ENCODE data around the gene FCMR.

FCMR gene

GRCh38 chr1:206897175-206897574 is 24.6 kb downstream of the FCMR start, which contains the start of gene IL24:
Gene IL24, plus strand, starts transcription at chr1:206897443. Its CDS starts 390 bp downstream, at chr1:206897833.
- Histone ChIP-seq H3K4me3 (ENCODE audit: low read depth, low read length, poor library complexity, severe bottlenecking) (no peak within 1 kb of the TSS), H3K9me3 (ENCODE audit: low read length) (no peaks in the 10 kb centered on the region), H3K79me2 (ENCODE audit: insufficient read depth, low read length) (no peaks in the 10 kb centered on the region), H3K4me1 (ENCODE audit: insufficient read depth, low read length, severe bottlenecking) (no peaks in the 10 kb centered on the region), H3K27ac (ENCODE audit: low read depth, low read length, poor library complexity, severe bottlenecking) (no peak within 1 kb of the TSS), H3K9ac (ENCODE audit: low read length) (no peak within 1 kb of the TSS), H3K4me2 (ENCODE audit: low read length) (no peak within 1 kb of the TSS), H3K27me3 (ENCODE audit: insufficient read depth, low read length) (peaks cover 4% of the 10 kb centered on the region; the same call in 1 of the 2 replicates), H3K9me2 (ENCODE audit: low read depth, low read length) (no peaks in the 10 kb centered on the region), H3K36me3 (ENCODE audit: insufficient read depth, low read length) (no peaks in the 10 kb centered on the region), H3F3A (ENCODE audit: insufficient read depth, low read length) (no peaks in the 10 kb centered on the region), H2AFZ (ENCODE audit: low read length) (no peak within 1 kb of the TSS), H4K20me1 (ENCODE audit: insufficient read depth, low read length) (no peaks in the 10 kb centered on the region)
- TF ChIP-seq EZH2 (IDR thresholded peaks at IDR 0.05; ENCODE audit: borderline replicate concordance, low read length) (no peak), CTCF (IDR thresholded peaks at IDR 0.05; ENCODE audit: low read length) (no peak)

- TF ChIP-seq EZH2 (IDR thresholded peaks at IDR 0.05; ENCODE audit: borderline replicate concordance, low read length) (no peak), CTCF (IDR thresholded peaks at IDR 0.05; ENCODE audit: low read length) (no peak)
- no peaks in the 10 kb centered on the region for H3K4me1 ChIP-seq (ENCODE audit: insufficient read depth, low read length, severe bottlenecking)
- H3K79me2 ChIP-seq (ENCODE audit: insufficient read depth, low read length), result no peaks in the 10 kb centered on the region
- no peak overlapping the region for H3K4me3 ChIP-seq (ENCODE audit: low read depth, low read length, poor library complexity, severe bottlenecking)
- H3K27ac ChIP-seq (ENCODE audit: low read depth, low read length, poor library complexity, severe bottlenecking), result no peak overlapping the region
- H3F3A ChIP-seq (ENCODE audit: insufficient read depth, low read length), result no peaks in the 10 kb centered on the region
- no peak overlapping the region for H2AFZ ChIP-seq (ENCODE audit: low read length)
- H3K4me2 ChIP-seq (ENCODE audit: low read length), result no peak overlapping the region
- no peaks in the 10 kb centered on the region for H3K9me3 ChIP-seq (ENCODE audit: low read length)
- no peak overlapping the region for H3K9ac ChIP-seq (ENCODE audit: low read length)
- H3K36me3 ChIP-seq (ENCODE audit: insufficient read depth, low read length), result no peaks in the 10 kb centered on the region
- H4K20me1 ChIP-seq (ENCODE audit: insufficient read depth, low read length), result no peaks in the 10 kb centered on the region
- no peaks in the 10 kb centered on the region for H3K9me2 ChIP-seq (ENCODE audit: low read depth, low read length)
- H3K27me3 ChIP-seq (ENCODE audit: insufficient read depth, low read length), result peaks cover 4% of the 10 kb centered on the region; the same call in 1 of the 2 replicates
Measured at GRCh38 chr1:206896261-206896660, 25.5 kb downstream of the FCMR start.

GRCh38 chr1:206895837-206896242 is 25.9 kb downstream of the FCMR start:
- H3K9me3 ChIP-seq (ENCODE audit: low read length), result no peaks in the 10 kb centered on the region
- H4K20me1 ChIP-seq (ENCODE audit: insufficient read depth, low read length), result no peaks in the 10 kb centered on the region
- H3K27me3 ChIP-seq (ENCODE audit: insufficient read depth, low read length), result peaks cover 4% of the 10 kb centered on the region; the same call in 1 of the 2 replicates
- H3K27ac ChIP-seq (ENCODE audit: low read depth, low read length, poor library complexity, severe bottlenecking), result no peak overlapping the region
- TF ChIP-seq CTCF (IDR thresholded peaks at IDR 0.05; ENCODE audit: low read length), result no peak
- TF ChIP-seq EZH2 (IDR thresholded peaks at IDR 0.05; ENCODE audit: borderline replicate concordance, low read length), result no peak
- no peak overlapping the region for H3K9ac ChIP-seq (ENCODE audit: low read length)
- no peak overlapping the region for H2AFZ ChIP-seq (ENCODE audit: low read length)
- no peaks in the 10 kb centered on the region for H3K4me1 ChIP-seq (ENCODE audit: insufficient read depth, low read length, severe bottlenecking)
- H3K9me2 ChIP-seq (ENCODE audit: low read depth, low read length), result no peaks in the 10 kb centered on the region
- no peak overlapping the region for H3K4me3 ChIP-seq (ENCODE audit: low read depth, low read length, poor library complexity, severe bottlenecking)
- no peak overlapping the region for H3K4me2 ChIP-seq (ENCODE audit: low read length)
- H3F3A ChIP-seq (ENCODE audit: insufficient read depth, low read length), result no peaks in the 10 kb centered on the region
- H3K36me3 ChIP-seq (ENCODE audit: insufficient read depth, low read length), result no peaks in the 10 kb centered on the region
- no peaks in the 10 kb centered on the region for H3K79me2 ChIP-seq (ENCODE audit: insufficient read depth, low read length)

All from OCI-LY1 (cell line).